Activated naive CD8-positive, alpha-beta T cell treated with anti-CD3 and anti-CD28 coated beads, Interleukin-2, amount 10 ng/mL, durations not matched to agents 7 days and 5 days (primary cell): ENCODE data around the gene PUSL1. TPM values are rescaled to one million over a fixed set of nuclear protein-coding genes. Genes with fewer than 3 reads are reported as not detected.
A peak's percentile ranks its signal among the peaks of the same experiment; 100 is the strongest.

Experiments
- ATAC-seq: fragments of 150-1000 bp; cut with Tn5 transposase; one replicate; pipeline ENCODE4 v1.10.0; 2021; ENCODE audit warnings: low read depth, moderate library complexity
- POLR2A ChIA-PET: fragments of 350-600 bp; sonication (Branson Sonifier 250); formaldehyde crosslinking; loops from one replicate; lab custom pipeline; 2021; ENCODE audit warnings: antibody characterized with exemption; lab: Charles Lee
- DNase-seq: peaks from one replicate; pipeline ENCODE4 v3.0.0; 2021
- H3K27ac Mint-ChIP-seq: one replicate; pipeline ENCODE4 v1.8.0; 2022; ENCODE audit warnings: mild to moderate bottlenecking, mixed read lengths
- H3K27me3 Mint-ChIP-seq: one replicate; pipeline ENCODE4 v1.8.0; 2022; ENCODE audit warnings: mild to moderate bottlenecking, moderate library complexity, mixed read lengths
- H3K36me3 Mint-ChIP-seq: one replicate; pipeline ENCODE4 v1.8.0; 2021; ENCODE audit warnings: mild to moderate bottlenecking, mixed read lengths
- H3K4me1 Mint-ChIP-seq: one replicate; pipeline ENCODE4 v1.8.0; 2021; ENCODE audit warnings: mixed read lengths
- H3K4me3 Mint-ChIP-seq: one replicate; pipeline ENCODE4 v1.8.0; 2022; ENCODE audit warnings: mild to moderate bottlenecking, moderate library complexity, mixed read lengths
- H3K9me3 Mint-ChIP-seq: one replicate; pipeline ENCODE4 v1.8.0; 2021; ENCODE audit warnings: mixed read lengths
- total RNA-seq, 2 experiments: library from RNA; stranded (reverse); gene quantifications; one replicate each; pipeline ENCODE4 v1.2.3, GENCODE V29; 2021

The PUSL1 gene
- total RNA-seq, 2 experiments from 2014 or later, result 22.3 to 22.4 TPM

DNA sequence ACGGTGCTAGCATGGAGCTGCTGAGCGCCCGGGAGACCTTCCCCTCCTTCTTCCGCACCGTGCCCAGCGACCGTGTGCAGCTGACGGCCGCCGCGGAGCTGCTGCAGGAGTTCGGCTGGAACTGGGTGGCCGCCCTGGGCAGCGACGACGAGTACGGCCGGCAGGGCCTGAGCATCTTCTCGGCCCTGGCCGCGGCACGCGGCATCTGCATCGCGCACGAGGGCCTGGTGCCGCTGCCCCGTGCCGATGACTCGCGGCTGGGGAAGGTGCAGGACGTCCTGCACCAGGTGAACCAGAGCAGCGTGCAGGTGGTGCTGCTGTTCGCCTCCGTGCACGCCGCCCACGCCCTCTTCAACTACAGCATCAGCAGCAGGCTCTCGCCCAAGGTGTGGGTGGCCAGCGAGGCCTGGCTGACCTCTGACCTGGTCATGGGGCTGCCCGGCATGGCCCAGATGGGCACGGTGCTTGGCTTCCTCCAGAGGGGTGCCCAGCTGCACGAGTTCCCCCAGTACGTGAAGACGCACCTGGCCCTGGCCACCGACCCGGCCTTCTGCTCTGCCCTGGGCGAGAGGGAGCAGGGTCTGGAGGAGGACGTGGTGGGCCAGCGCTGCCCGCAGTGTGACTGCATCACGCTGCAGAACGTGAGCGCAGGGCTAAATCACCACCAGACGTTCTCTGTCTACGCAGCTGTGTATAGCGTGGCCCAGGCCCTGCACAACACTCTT is 23.8 kb downstream of the PUSL1 start:
- no peak for DNase-seq
- H3K36me3 Mint-ChIP-seq, result no peaks in the 10 kb centered on the region
- H3K27ac Mint-ChIP-seq, result no peak overlapping the region
- H3K9me3 Mint-ChIP-seq, result no peaks in the 10 kb centered on the region
- POLR2A ChIA-PET, result no interaction called here
- H3K4me1 Mint-ChIP-seq, result no peaks in the 10 kb centered on the region
- no peak for ATAC-seq
- no peaks in the 10 kb centered on the region for H3K27me3 Mint-ChIP-seq
- H3K4me3 Mint-ChIP-seq, result no peak overlapping the region

DNA sequence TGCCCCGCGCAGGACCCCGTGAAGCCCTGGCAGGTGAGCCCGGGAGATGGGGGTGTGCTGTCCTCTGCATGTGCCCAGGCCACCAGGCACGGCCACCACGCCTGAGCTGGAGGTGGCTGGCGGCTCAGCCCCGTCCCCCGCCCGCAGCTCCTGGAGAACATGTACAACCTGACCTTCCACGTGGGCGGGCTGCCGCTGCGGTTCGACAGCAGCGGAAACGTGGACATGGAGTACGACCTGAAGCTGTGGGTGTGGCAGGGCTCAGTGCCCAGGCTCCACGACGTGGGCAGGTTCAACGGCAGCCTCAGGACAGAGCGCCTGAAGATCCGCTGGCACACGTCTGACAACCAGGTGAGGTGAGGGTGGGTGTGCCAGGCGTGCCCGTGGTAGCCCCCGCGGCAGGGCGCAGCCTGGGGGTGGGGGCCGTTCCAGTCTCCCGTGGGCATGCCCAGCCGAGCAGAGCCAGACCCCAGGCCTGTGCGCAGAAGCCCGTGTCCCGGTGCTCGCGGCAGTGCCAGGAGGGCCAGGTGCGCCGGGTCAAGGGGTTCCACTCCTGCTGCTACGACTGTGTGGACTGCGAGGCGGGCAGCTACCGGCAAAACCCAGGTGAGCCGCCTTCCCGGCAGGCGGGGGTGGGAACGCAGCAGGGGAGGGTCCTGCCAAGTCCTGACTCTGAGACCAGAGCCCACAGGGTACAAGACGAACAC is 24.5 kb downstream of the PUSL1 start:
- POLR2A ChIA-PET, result no interaction called here
- Mint-ChIP-seq H3K36me3 (no peaks in the 10 kb centered on the region), H3K27ac (no peak overlapping the region), H3K9me3 (no peaks in the 10 kb centered on the region), H3K27me3 (no peaks in the 10 kb centered on the region), H3K4me3 (no peak overlapping the region), H3K4me1 (no peaks in the 10 kb centered on the region)
- DNase-seq (no peak), ATAC-seq (no peak)

- no peak overlapping the region for H3K4me3 Mint-ChIP-seq
- ATAC-seq (no peak), DNase-seq (no peak)
- no peak overlapping the region for H3K27ac Mint-ChIP-seq
- H3K4me1 Mint-ChIP-seq, result no peaks in the 10 kb centered on the region
- H3K27me3 Mint-ChIP-seq, result no peaks in the 10 kb centered on the region
- H3K36me3 Mint-ChIP-seq, result no peaks in the 10 kb centered on the region
- POLR2A ChIA-PET, result no interaction called here
- no peaks in the 10 kb centered on the region for H3K9me3 Mint-ChIP-seq
Observed at GRCh38 chr1:1333551-1334241, 25.3 kb downstream of the PUSL1 start.

- H3K4me3 Mint-ChIP-seq, result no peak overlapping the region
- H3K4me1 Mint-ChIP-seq, result no peaks in the 10 kb centered on the region
- no peak overlapping the region for H3K27ac Mint-ChIP-seq
- no peaks in the 10 kb centered on the region for H3K27me3 Mint-ChIP-seq
- no peak for DNase-seq
- H3K36me3 Mint-ChIP-seq, result no peaks in the 10 kb centered on the region
- POLR2A ChIA-PET, result interaction anchor here (0.9 kb wide), 1 partner anchor 12 kb away, joined by 3 read pairs; no protein-coding TSS in a partner anchor
- no peak for ATAC-seq
- no peaks in the 10 kb centered on the region for H3K9me3 Mint-ChIP-seq
Observed at GRCh38 chr1:1334835-1335234, 26.4 kb downstream of the PUSL1 start.

DNA sequence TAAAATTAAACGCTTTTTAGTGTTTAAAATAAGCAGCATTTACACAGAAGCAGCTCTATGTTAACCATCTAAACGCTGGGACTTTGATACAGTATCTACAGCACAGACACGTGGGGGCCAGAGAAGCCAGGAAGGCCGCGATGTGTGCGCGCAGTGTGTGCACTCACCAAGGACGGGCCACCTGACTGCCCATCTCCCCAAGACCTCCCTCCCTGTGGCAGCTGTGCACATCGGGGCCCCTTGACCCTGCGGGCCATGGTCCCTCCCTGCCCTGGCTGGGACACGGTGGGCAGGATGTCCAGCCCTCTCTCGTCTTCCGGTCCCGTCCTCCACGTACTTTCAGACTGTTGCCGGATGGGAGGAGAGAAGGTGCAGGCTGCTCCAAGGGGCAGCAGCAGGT is 26.9 kb downstream of the PUSL1 start:
- no peaks in the 10 kb centered on the region for H3K27me3 Mint-ChIP-seq
- POLR2A ChIA-PET, result interaction anchor here (0.9 kb wide), 1 partner anchor 11 kb away, joined by 3 read pairs; no protein-coding TSS in a partner anchor
- no peaks in the 10 kb centered on the region for H3K36me3 Mint-ChIP-seq
- H3K9me3 Mint-ChIP-seq, result no peaks in the 10 kb centered on the region
- H3K4me3 Mint-ChIP-seq, result no peak overlapping the region
- no peak for ATAC-seq
- H3K4me1 Mint-ChIP-seq, result no peaks in the 10 kb centered on the region
- no peak for DNase-seq
- H3K27ac Mint-ChIP-seq, result no peak overlapping the region

GRCh38 chr1:1335792-1336248 is 27.4 kb downstream of the PUSL1 start:
- H3K36me3 Mint-ChIP-seq, result peaks cover 4% of the 10 kb centered on the region
- H3K4me1 Mint-ChIP-seq, result no peaks in the 10 kb centered on the region
- POLR2A ChIA-PET, result no interaction called here
- no peaks in the 10 kb centered on the region for H3K27me3 Mint-ChIP-seq
- H3K9me3 Mint-ChIP-seq, result no peaks in the 10 kb centered on the region
- ATAC-seq (no peak), DNase-seq (no peak)
- no peak overlapping the region for H3K4me3 Mint-ChIP-seq
- no peak overlapping the region for H3K27ac Mint-ChIP-seq

DNA sequence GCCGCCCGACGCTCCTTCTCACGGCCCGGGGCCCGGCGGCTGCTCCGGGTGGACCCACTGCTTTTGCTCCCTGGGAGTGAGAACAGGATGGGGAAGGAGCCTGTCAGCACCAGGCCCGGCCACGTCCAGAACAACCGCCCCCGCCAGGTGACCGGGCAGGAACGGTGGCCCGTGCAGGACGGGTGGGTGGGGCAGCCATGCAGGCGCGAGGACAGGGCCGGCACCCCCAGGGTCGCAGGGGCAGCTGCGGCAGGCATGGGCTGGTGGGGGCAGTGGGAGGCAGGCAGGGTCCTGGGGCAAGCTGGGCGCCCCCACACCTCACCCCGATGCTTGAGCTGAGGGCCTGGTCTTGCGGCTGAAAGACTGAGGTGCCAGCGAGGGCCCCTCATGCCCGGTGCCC is 28.0 kb downstream of the PUSL1 start:
- peaks cover 9% of the 10 kb centered on the region for H3K36me3 Mint-ChIP-seq

GRCh38 chr1:1336931-1337792 is 28.8 kb downstream of the PUSL1 start:
- no peaks in the 10 kb centered on the region for H3K9me3 Mint-ChIP-seq
- H3K4me3 Mint-ChIP-seq, result no peak overlapping the region
- ATAC-seq (no peak), DNase-seq (no peak)
- no peaks in the 10 kb centered on the region for H3K27me3 Mint-ChIP-seq
- POLR2A ChIA-PET, result no interaction called here
- H3K36me3 Mint-ChIP-seq, result peaks cover 11% of the 10 kb centered on the region
- no peaks in the 10 kb centered on the region for H3K4me1 Mint-ChIP-seq
- no peak overlapping the region for H3K27ac Mint-ChIP-seq

More for the DNA sequence above, 28.0 kb downstream of the PUSL1 start:
- DNase-seq (no peak), ATAC-seq (no peak)
- Mint-ChIP-seq H3K4me3 (no peak overlapping the region), H3K9me3 (no peaks in the 10 kb centered on the region), H3K27me3 (no peaks in the 10 kb centered on the region), H3K4me1 (no peaks in the 10 kb centered on the region), H3K27ac (no peak overlapping the region)
- POLR2A ChIA-PET, result no interaction called here

DNA sequence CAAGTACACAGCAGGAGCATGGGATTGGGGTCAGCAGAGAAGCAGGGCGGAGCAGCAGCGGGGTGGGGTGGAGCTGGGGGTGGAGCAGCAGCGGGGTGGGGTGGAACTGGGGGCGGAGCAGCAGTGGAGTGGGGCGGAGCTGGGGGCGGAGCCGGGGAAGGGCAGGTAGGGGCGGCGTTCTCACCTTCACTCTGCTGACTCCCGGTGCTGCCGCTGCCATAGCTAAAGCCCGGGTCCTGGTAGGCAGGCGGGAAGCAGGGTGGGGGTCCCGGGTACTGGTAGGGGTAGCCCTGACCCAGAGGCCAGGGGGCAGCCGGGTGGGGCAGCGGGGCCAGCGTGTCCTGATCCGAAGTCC is 29.4 kb downstream of the PUSL1 start:
- H3K27me3 Mint-ChIP-seq, result no peaks in the 10 kb centered on the region
- ATAC-seq (peak; percentile 30), DNase-seq (peak; percentile 56)
- no peaks in the 10 kb centered on the region for H3K9me3 Mint-ChIP-seq
- H3K4me3 Mint-ChIP-seq, result no peak overlapping the region
- H3K27ac Mint-ChIP-seq, result no peak overlapping the region
- H3K4me1 Mint-ChIP-seq, result no peaks in the 10 kb centered on the region
- H3K36me3 Mint-ChIP-seq, result peaks cover 11% of the 10 kb centered on the region
- POLR2A ChIA-PET, result no interaction called here

DNA sequence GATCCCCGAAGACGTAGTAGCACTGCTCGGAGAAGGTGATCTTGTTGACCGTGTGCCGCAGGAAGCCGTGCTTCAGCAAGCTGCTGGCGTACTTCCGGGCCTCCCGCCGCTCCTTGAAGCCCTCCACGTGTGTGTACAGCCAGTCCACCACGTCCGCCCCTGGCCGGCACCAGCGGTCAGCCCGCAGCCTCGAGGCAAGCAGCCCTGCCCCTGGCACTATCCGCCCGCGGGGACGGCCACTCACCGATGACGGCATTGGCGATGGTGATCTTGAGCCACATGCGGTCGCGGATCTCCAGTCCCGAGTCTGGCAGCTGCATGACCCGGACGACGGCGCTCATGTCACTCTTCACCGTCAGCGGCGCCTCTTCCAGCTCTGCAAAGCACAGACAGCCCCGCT is 29.9 kb downstream of the PUSL1 start:
- no peak for ATAC-seq
- POLR2A ChIA-PET, result no interaction called here
- no peak overlapping the region for H3K27ac Mint-ChIP-seq
- H3K27me3 Mint-ChIP-seq, result no peaks in the 10 kb centered on the region
- peaks cover 11% of the 10 kb centered on the region for H3K36me3 Mint-ChIP-seq
- no peaks in the 10 kb centered on the region for H3K9me3 Mint-ChIP-seq
- no peak overlapping the region for H3K4me3 Mint-ChIP-seq
- H3K4me1 Mint-ChIP-seq, result no peaks in the 10 kb centered on the region
- no peak for DNase-seq

GRCh38 chr1:1340185-1340584 is 31.8 kb downstream of the PUSL1 start:
- ATAC-seq (no peak), DNase-seq (no peak)
- Mint-ChIP-seq H3K27me3 (no peaks in the 10 kb centered on the region), H3K4me1 (no peaks in the 10 kb centered on the region), H3K4me3 (no peak overlapping the region), H3K36me3 (peaks cover 11% of the 10 kb centered on the region), H3K9me3 (no peaks in the 10 kb centered on the region), H3K27ac (no peak overlapping the region)
- POLR2A ChIA-PET, result no interaction called here

DNA sequence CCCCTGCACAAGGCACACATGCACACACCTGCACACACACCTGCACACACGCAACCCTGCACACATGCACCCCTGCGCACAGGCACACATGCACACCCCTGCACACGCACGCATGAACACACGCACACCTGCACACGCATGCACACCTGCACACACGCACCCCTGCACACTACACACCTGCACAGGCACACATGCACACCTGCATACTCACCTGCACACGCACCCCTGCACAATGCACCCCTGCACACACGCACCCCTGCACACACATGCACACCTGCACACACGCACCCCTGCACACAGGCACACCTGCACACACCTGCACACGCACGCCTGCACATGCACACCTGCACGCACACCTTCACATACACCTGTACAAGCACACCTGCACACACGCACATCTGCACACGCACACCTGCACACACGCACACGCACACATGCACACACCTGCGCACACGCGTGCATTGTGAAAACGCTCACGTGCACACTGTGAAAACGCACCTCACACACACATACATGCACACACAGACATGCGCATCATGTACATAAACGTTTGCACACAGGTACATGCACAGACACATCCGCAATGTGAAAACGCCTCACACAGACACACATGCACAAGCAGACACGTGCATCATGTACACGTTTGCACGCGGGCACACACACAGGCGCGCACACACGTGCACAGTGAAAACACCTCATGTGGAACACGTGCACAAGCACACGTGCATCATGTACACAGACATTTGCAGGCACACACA is 32.6 kb downstream of the PUSL1 start:
- Mint-ChIP-seq H3K9me3 (no peaks in the 10 kb centered on the region), H3K4me1 (no peaks in the 10 kb centered on the region), H3K4me3 (no peak overlapping the region), H3K27me3 (no peaks in the 10 kb centered on the region), H3K27ac (no peak overlapping the region), H3K36me3 (peaks cover 11% of the 10 kb centered on the region)
- POLR2A ChIA-PET, result no interaction called here
- ATAC-seq (no peak), DNase-seq (no peak)
